COLO668 (cell line): ENCODE measurements around the gene SLC22A3.
A peak's percentile ranks its signal among the peaks of the same experiment; 100 is the strongest.
"Not testable (repeated sequence)": the region's sequence is repeated elsewhere in the genome, so short reads cannot be mapped to it uniquely, and the experiment has no call there.

ENCODE experiments used
- DNase-seq: peaks from one replicate; lab custom pipeline; 2025; ENCODE audit not compliant: unreplicated experiment; lab: John Stamatoyannopoulos, UW

Gene SLC22A3

DNA sequence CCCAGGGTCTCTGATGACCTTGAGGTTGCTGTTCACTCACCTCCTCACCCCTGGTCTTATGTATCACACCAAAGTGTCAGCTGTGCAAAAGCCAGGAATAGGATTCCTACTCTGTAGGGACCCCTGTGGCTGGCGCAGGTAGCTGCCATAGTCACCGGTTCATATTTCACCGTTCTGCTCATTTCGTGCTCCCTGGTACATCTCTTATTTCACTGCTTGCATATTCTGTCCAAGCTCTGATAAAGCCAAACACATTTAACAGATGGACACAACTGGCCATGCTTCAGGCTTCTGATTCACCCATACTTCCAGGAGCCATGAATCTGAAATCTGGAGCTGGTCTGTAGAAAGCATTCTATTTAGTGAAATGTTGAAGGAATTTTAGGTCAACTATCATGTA lies 20.5 kb downstream of the SLC22A3 start:
- DNase-seq = no peak

DNA sequence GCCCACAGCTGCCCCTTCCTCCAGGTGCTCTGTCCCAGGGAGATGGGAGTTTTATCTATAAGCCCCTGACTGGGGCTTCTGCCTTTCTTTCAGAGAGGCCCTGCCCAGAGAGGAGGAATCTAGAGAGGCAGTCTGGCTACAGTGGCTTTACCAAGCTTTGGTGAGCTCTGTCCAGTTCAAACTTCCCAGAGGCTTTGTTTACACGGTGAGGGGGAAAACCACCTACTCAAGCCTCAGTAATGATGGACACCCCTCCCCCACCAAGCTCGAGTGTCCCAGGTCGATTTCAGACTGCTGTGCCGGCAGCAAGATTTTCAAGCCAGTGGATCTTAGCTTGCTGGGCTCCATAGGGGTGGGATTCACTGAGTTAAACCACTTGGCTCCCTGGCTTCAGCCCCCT lies 25.4 kb downstream of the SLC22A3 start:
- DNase-seq = not testable (repeated sequence)

DNA sequence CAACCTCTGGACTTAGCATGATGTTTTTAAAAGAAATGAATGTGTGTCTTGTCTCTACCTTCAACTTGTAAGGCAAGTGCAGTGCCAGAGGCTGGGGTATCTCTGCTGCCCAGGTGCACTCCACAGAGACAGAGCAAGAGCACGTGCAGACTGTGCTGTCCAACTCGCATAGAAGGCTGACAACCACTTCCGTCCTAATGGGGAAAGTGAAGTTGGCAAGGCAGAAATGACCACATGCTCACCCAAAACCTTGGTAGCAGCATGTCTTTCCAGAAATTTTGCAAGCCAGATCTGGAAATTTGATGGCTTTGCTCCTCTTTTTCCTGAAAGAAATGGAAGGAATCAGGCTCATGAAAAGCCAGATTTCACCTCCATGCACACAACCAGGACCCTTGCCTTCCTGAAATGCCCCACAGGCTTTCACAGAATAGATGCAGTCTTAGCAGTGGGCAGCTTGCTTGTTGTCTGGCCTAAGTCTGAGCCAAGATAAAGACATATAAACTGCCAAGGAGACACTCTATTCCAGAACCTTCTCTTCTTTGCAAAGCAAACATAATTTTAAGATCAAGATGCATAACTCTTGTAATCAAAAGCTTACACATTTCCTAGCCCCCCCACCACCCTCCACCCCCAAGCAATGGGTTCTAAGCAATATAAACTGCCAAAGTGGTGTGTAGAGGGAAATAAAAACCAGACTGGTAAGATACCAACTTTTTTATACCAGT lies 26.8 kb downstream of the SLC22A3 start:
- DNase-seq = no peak

DNA sequence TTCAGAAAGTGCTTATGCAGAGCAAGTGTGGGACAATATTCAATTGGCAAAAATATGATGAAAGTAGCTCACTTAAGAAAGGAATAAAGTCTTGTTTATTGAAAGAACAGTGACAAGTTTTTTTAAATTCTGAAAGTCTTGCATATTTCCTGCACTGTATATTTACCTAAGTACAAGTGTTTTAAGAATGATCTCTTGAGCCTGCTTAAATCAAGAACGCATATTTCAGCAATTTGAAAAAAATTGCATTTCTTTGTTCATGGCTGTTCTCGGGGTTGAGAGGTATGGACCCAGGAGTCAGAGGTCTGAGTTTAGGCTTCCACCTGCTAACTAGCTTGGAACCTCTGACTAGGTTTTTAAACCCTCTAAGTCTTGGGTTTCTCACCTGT lies 27.4 kb downstream of the SLC22A3 start:
- DNase-seq = no peak

DNA sequence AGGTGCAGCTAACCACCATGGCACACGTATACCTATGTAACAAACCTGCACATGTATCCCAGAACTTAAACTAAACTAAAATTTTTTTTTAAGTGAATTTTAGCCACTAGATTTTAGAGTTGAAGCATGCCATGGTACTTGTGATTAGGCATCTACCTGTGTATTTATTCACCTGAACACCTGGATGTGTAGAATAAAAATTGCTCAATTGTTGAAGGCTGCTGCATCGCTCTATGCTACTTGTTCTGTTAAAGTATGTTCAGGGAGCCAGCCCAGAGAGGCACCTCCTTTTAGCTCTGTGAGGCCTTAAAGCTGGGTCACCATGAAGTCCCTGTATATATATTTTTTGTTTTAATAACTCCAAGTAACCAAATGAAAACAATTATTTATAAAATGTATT lies 28.3 kb downstream of the SLC22A3 start:
- no peak for DNase-seq

DNA sequence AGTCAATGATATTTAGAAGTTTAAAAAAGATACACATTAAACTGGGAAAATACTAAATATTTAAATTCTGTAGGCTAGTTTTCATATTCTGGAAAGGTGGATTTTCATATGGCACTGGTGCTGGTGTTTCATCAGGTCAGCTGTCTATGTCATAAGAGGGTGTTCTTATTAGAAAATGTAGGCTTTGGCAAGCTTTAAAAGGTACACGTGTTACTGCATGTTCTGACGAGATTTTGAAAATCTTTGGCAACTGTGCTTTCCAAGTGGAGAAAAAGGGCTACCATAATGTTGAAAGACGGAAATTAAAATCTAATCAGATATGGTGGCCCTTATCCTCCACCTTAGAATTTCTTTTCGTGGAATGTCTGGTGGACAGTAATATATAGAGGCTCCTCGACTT lies 30.0 kb downstream of the SLC22A3 start:
- DNase-seq = no peak

DNA sequence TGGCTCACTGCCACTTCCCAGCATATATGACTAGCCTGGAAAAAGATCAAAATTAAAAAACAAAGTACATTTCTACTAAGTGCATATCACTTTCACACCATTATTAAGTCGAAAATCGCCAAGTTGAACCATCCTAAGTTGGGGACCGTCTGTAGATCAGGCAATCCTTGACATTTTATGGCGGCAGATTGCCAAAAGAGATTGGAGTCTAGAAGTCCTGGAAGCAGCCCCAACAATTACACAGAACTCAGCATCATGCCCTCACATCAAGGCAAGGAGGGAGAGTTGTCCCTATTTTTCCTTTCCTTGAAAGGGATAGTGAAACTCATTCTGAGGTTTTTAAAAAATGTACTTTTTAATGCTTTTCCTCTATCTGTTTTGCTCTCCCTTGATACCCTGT lies 30.7 kb downstream of the SLC22A3 start:
- DNase-seq = no peak

DNA sequence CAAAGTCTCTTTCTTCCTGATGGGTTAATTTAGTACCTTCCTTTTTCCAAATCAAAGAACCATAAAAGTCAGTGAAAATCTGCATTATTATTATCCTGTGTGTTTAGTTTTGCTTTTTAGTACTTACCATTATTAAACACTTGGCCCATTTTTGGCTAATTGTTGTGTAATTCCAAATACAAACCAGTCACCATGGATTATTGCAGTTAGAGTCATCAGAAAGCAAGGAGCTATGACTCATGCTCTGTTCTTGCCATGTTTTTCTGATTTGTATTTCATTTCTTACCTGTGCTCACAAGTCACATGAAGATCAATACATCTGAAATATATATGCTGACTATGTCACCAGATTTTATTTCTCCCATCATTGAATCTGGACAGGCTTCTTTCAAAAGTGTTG lies 31.3 kb downstream of the SLC22A3 start:
- DNase-seq = no peak

DNA sequence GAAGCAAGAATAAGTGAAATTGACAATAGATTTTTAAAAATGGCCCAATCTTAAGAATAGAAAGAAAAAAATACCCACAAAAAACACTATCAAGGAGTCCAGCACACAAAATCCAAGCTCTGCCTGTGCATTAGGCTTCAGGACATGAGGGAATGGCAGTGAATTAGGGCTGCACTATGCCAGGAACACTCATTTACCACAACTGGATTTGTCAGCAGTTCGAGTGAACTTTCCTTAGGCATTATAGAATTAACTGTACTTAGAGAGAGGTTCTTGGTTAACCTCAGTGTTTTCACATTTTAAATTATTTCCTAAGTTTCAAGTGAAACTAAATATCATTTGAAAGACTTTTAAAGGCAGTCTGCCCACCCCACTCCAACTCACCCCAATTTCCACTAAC lies 34.8 kb downstream of the SLC22A3 start:
- no peak for DNase-seq

DNA sequence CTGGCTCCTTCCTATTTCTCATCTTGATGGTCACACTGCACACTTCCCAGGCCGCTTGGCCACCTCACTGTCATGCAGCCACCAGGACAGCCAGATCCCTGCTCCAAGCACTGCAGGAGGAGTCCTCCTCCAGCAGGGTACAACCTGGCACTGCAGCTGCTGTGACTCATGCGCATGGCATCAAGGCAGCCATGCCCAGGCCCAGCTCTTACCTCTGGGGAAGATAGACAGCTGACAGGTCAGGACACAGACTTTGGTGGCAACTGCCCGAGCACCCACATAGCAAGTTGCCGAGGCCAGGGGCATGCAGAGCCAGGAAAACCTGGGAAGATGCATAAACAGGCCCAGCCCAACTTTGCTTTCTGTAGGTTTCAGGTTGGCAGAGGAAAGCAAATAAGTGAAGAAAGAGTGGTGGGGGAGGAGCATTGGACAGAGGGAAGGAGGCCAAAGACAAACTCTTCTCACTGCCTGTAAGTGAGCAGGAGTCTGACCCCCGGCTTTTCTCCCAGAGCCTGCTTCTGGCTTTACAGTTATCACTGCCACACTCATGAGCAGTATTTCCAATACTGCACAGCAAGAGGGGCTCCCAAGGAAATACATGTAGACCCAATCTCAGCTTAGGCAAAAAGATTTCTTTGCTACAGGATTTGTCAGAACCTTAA lies 38.8 kb downstream of the SLC22A3 start:
- DNase-seq = no peak

DNA sequence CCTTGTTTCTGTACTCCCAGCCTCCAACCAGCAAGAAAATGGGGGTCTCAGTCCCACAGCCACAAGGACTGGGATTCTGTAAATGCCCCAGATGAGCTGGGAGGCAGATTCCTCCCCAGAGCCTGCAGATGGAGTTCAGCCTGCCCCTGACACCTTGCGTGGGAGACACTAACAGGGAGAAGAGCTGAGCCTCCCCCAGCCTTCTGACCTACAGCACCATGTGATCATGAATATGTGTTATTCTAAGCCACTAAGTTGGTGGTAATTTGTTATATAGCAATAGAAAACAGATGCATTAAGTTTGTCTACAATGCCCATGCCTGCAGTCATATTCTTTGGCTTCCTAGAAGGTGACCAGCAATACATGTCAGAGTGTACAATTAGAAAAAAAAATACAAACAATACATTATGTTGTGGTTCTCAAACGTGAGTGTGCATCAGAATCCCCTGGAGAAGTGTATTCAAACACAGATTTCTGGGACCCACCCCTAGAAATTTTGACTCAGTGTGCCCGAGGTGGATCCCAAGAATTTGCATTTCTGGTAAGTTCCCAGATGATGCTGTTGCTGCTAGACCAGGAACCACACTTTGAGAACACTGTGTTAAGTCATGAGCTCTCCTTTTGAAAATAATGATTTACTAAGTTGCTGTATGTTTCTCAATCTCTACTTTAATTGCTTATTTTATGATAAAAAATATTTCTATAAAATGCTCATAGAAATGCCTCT lies 39.9 kb downstream of the SLC22A3 start:
- DNase-seq = no peak

DNA sequence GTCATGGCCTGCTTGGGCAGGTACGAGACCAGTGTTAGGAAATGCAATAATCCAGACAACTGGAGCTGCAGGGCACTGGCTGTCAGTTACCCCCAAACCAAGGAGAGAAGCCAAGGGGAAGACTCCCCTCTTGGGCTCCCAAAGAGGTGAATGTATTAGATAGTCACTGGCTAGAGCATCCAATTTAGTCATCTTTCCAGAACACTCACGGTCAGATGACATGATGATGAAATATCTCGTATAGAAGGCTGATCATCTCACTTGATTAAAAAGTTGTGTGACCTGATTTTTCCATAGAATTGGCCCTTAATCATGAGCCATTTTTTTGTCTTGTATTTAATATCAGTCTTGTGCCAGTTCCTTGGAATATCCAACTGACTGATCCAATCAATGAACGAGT lies 40.7 kb downstream of the SLC22A3 start:
- no peak for DNase-seq

DNA sequence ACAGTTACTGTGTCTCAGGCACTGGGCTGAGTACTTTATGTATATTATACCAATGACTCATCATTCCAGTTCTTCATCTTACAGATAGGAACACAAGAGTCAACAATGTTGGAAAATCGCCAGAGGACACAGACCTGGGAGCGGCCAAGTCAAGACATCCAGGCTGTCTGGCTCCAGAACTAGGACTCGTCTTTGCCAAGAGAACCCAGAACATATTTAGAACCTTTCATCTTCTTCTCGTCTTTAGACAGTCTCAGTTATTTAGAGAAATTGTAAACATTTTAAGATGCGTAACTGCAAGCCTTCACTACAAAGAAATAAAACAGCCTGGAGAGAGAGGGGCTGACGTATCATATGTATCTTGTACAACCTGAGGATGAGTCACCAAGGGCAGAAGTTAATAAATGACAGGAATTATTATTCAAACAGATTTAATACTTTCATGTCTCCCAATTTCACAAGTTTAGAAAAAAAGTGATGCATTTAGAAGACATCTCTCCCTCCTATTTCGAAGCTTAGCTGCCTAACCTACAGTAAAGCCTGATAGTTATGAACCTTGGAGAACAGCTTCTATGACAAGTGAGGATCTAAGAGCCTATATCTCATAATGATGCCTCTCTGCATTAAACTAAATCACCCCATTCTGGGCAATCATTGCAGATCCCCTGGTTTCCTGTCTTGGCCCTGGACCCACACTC lies 43.4 kb downstream of the SLC22A3 start:
- peak; percentile 16 for DNase-seq

DNA sequence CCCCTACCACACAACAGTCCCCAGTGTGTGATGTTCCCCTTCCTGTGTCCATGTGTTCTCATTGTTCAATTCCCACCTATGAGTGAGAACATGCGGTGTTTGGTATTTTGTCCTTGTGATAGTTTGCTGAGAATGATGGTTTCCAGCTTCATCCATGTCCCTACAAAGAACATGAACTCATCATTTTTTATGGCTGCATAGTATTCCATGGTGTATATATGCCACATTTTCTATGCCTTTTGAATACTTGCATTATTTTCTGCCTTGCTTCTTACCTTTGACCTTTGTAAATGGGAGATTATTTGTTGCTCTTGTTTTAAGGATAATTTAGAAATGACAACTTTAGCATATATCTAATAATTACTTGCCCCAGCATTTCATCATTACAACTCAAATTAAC lies 45.3 kb downstream of the SLC22A3 start:
- DNase-seq = not testable (repeated sequence)

DNA sequence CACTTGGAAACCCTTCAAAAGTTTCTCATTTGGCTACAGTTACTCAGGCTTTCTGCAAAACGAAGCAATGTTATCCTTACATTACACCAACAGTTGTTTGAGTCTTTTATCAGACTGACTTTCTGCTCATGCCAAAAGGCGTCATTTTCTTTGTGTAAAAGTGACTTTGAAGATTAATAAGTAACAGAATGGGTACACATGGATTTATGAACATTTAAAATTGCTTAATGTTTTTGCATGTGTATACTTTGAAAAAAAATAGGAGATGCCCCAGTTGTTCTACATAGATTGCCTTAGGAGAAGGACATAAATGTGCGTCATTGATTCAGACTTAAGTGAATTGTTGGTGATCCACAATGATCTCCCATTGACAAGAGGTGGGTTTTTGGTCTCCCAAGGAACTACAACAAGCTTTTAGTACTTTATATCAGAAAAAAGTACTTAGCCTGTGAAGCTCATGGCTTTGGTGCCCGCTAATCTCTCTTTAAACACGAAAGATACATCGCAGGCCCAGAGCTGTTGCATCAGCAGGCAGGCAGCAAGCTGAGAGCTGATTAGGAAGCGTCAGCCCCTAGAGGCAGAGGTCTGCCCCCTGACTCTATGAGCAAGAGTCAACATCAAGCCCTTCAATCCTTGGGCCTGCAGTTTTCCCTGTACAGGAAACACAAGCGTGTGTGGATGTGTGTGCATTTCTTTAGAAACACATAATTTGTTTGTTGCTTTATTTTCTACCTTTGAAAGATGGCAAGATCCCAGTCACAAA lies 45.9 kb downstream of the SLC22A3 start:
- DNase-seq = no peak

DNA sequence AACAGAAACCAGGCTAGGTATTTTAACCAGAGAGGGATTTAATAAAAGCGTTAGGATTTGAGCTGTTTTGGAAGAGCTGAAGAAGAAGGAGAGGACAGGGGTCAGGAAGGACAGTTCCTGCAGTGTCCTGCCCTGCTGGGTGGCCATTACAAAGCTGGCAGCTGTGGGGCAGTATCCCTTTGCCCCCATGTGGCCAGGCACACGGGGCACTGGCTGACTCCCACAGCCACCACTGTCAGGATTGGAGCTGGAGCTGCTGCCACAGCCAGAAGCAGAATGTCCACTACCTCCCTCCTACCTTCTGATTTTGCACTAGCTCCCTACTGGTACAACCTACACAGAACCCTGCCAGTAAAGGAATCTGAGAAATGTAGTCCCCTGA lies 46.5 kb downstream of the SLC22A3 start:
- no peak for DNase-seq

DNA sequence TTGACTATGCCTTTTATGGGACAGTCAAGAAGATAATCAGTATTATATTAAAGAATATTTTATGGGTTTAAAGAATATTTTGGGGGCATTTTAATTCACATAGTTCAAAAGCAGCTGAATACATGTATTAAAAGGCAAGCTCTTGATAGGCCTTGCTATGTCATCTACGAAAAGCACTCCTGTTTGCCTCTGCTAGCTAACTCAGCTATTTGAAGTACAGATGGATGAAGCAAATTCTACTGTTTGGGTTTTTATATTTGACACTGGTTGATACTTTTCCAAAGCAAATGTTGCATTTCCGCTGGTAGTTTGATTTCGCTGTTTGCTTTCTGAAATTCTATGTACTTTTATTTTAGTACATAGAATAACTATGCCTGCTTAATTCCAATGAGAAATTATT lies 47.0 kb downstream of the SLC22A3 start:
- DNase-seq = no peak

DNA sequence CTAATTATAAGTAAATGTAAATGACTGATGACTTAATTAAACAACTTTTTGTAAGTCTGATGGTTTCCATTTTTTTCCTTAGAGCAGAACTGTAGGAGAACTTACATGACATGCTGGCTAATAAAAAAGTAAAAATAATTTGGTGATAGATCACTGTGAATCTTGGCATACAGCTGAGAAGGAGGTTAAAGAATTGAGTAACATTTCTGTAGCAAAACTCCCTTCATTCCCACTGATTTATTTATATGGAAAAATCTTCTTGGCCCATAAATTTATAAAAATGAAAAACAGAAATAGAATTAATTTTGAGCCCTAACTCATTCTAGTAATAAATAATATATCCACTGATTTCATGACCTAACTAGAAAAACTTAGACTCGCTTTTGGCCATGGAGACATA lies 48.1 kb downstream of the SLC22A3 start:
- no peak for DNase-seq

DNA sequence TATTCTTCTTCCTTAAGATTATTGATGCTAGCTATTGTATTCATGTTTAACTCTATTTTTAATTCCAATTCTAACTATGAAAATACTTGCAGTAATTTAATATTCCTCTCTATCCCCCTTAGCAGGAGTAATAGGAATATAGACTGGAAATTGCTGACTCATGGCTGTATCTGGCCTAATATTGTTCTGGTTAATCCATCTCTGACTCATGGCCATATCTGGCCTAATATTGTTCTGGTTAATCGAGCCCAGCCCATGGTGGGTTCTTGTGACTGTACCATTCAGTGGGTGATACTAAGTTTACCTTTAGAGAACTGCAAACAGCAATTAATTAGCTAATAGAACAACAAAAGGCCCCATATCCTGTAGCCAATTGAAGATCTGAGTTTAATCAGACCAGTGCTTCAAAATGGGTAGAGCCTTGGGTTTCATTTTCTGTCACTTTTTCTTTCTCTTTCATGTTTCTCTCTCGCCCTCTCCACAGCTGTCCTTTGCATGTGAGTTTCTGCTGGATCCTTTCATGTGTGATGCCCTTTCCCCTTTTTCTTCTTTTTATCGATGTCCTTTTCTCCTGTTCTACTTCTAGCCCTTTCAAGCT lies 50.6 kb downstream of the SLC22A3 start:
- no peak for DNase-seq

DNA sequence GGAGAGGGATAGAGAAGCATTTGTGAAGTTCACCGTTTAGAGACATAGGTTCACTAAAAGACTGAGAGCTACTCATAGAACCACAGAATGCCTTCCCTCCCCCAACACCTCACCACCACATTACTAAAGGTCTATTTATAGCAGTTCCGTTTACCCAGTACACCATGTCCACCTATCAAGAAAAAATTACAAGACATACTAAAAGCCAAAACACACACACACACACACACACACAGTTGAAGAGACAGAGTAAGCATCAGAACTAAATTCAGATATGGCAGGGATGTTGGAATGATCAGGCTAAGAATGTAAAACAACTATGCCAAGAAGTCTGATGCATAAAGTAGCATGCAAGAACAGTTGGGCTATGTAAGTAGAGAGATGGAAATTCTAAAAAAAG lies 52.3 kb downstream of the SLC22A3 start:
- DNase-seq = no peak

DNA sequence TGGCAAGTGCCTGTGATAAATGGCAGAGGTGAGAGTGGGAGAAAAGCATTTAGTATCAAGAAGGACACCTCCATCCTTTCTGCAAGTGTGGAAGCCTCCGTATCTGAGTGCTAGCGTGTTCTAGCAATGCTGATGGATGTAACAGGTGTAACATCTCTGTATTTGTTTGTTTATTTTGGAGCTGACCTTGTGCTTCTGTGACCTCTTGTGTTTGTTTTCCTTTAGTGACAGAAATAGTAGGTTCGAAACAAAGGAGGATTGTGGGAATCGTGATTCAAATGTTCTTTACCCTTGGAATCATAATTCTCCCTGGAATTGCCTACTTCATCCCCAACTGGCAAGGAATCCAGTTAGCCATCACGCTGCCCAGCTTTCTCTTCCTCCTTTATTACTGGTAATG lies 60.4 kb downstream of the SLC22A3 start:
- no peak for DNase-seq
